ENCODE data around the gene GRK6. TPM values are rescaled to one million over a fixed set of nuclear protein-coding genes. Genes with fewer than 3 reads are reported as not detected.

The GRK6 gene
- total and polyA plus RNA-seq, 12 donors, result 6.7 to 22.9 (median 15.2) TPM

- peak; percentile 28 to 66 for DNase-seq
- ATAC-seq, result peak; percentile 44 to 91 (median 76)
- Histone ChIP-seq H3K36me3 (peaks cover 0 to 77% (median 34%) of the 10 kb centered on the region in 9 donors), H3K4me3 (peak overlapping the region in 1 of 10 donors; percentile 31), H3K4me1 (peaks cover 10 to 66% (median 33%) of the 10 kb centered on the region in 9 donors), H3K27ac (peak overlapping the region in 6 of 10 donors; percentile 12 to 96 (median 38)), H3K27me3 (no peaks in the 10 kb centered on the region), H3K9me3 (no peaks in the 10 kb centered on the region)
- TF ChIP-seq CTCF (IDR thresholded peaks at IDR 0.05), result peak in 1 of 9 donors; percentile 11
- 67 to 77% methylated on average over 18 of the region's 18 CpGs for WGBS, 2 donors
- intact Hi-C loops (cut with DNase I), result loop anchor here in 1 of 10 donors (2.0 kb wide), 1 partner anchor 15 kb away; the partner anchor contains the start of gene PRR7
Measured at GRCh38 chr5:177432143-177432838, 5.8 kb downstream of the GRK6 start.

GRCh38 chr5:177432839-177433657 lies 6.6 kb downstream of the GRK6 start:
- no peaks in the 10 kb centered on the region for H3K27me3 ChIP-seq
- intact Hi-C loops (cut with DNase I), result loop anchor here in 1 of 10 donors (2.0 kb wide), 1 partner anchor 14 kb away; the partner anchor contains the start of gene PRR7
- H3K36me3 ChIP-seq, result peaks cover 0 to 85% (median 34%) of the 10 kb centered on the region in 9 donors
- H3K9me3 ChIP-seq, result no peaks in the 10 kb centered on the region
- 92 to 97% methylated on average over 25 of the region's 25 CpGs for WGBS, 2 donors
- peaks cover 2 to 58% (median 26%) of the 10 kb centered on the region in 9 donors for H3K4me1 ChIP-seq
- ATAC-seq (peak in 1 of 8 donors; percentile 7), DNase-seq (no peak)
- peak overlapping the region in 5 of 10 donors; percentile 11 to 96 (median 36) for H3K27ac ChIP-seq
- H3K4me3 ChIP-seq, result no peak overlapping the region
- no peak for TF ChIP-seq CTCF (IDR thresholded peaks at IDR 0.05)

GRCh38 chr5:177433658-177434217 lies 7.3 kb downstream of the GRK6 start:
- H3K4me3 ChIP-seq, result no peak overlapping the region
- 96 to 97% methylated on average over 29 of the region's 29 CpGs for WGBS, 2 donors
- no peaks in the 10 kb centered on the region for H3K9me3 ChIP-seq
- H3K36me3 ChIP-seq, result peaks cover 0 to 89% (median 34%) of the 10 kb centered on the region in 9 donors
- intact Hi-C loops (cut with DNase I), result loop anchor here in 1 of 10 donors (2.0 kb wide), 1 partner anchor 13 kb away; the partner anchor contains the start of gene PRR7
- no peak for DNase-seq
- peaks cover 0 to 51% (median 19%) of the 10 kb centered on the region in 9 donors for H3K4me1 ChIP-seq
- H3K27ac ChIP-seq, result no peak overlapping the region
- no peak for TF ChIP-seq CTCF (IDR thresholded peaks at IDR 0.05)
- ATAC-seq, result no peak
- no peaks in the 10 kb centered on the region for H3K27me3 ChIP-seq

- Histone ChIP-seq H3K27ac (no peak overlapping the region), H3K9me3 (no peaks in the 10 kb centered on the region), H3K36me3 (peaks cover 0 to 96% (median 34%) of the 10 kb centered on the region in 9 donors), H3K4me3 (no peak overlapping the region), H3K4me1 (peaks cover 0 to 44% (median 19%) of the 10 kb centered on the region in 9 donors), H3K27me3 (no peaks in the 10 kb centered on the region)
- DNase-seq (no peak), ATAC-seq (no peak)
- intact Hi-C loops (cut with DNase I), result no loop called here
- 93 to 95% methylated on average over 8 of the region's 8 CpGs for WGBS, 2 donors
- no peak for TF ChIP-seq CTCF (IDR thresholded peaks at IDR 0.05)
Measured at GRCh38 chr5:177434437-177434836, 8.0 kb downstream of the GRK6 start.

Measured in heart right ventricle (tissue), 16 donors.